HepG2 (cell line): Measurements from ENCODE around the gene OR52E2. TPM values are rescaled to one million over a fixed set of nuclear protein-coding genes. Genes with fewer than 3 reads are reported as not detected.

ENCODE experiments used
- ATAC-seq: fragments of 200-7000 bp; cut with Tn5 transposase; 3 replicates; pipeline ENCODE4 v1.9.1; 2020; ENCODE audit warnings: mild to moderate bottlenecking, moderate library complexity
- BruUV-seq: library from RNA; stranded (reverse); fragments of 400-500 nt; replicated peaks from 2 replicates; lab custom pipeline; 2021; lab: Mats Ljungman, UMichigan
- CTCF ChIA-PET: fragments of 300-600 bp; formaldehyde crosslinking; extraction: SDS; loops from one replicate; lab custom pipeline; 2021; ENCODE audit warnings: low total read pairs, inconsistent platforms, low intra/inter-chr PET ratio; lab: Yijun Ruan, JAX
- POLR2A ChIA-PET: fragments of 350-600 bp; sonication (Branson Sonifier 250); formaldehyde crosslinking; loops from one replicate; lab custom pipeline; 2020; ENCODE audit warnings: antibody characterized with exemption, inconsistent platforms; lab: Yijun Ruan, JAX
- DNase-seq: peaks from one replicate; pipeline ENCODE4 v3.0.0-alpha.2; 2015; ENCODE audit warnings: low spot score
- FAIRE-seq: peaks from 3 replicates; lab custom pipeline; 2011; peaks lifted over from hg19 to GRCh38; lab: Jason Lieb, UNC
- H2AFZ ChIP-seq: one replicate; pipeline ENCODE4 v1.6.1; 2011; ENCODE audit warnings: low read length, inconsistent platforms
- H3K27ac ChIP-seq: fragments of 300-600 bp; 3 replicates; pipeline ENCODE4 v1.8.0; 2011; ENCODE audit warnings: mixed run types, mild to moderate bottlenecking, mixed read lengths, low read length, inconsistent platforms; ENCODE audit not compliant: insufficient read depth; ENCODE audit errors: extremely low read length
- H3K27me3 ChIP-seq, 2 experiments: fragments of 200-600 bp in 1 of 2; 2 replicates in 1 of 2; 3 replicates in 1 of 2; pipeline versions ENCODE4 v1.6.0 to v1.8.0; 2011; ENCODE audit warnings: low read length in 2 of 2, mild to moderate bottlenecking in 2 of 2, moderate library complexity in 2 of 2, inconsistent platforms in 1 of 2; ENCODE audit not compliant: insufficient read depth in 2 of 2, control insufficient read depth in 1 of 2
- H3K36me3 ChIP-seq, 2 experiments: fragments of 200-600 bp in 1 of 2; replicated peaks in 1 of 2; 2 replicates in 1 of 2; 3 replicates in 1 of 2; pipeline versions ENCODE4 v1.5.1 to v1.8.0; 2011; ENCODE audit warnings: low read length in 2 of 2, inconsistent platforms in 1 of 2; ENCODE audit not compliant: insufficient read depth in 2 of 2, control insufficient read depth in 1 of 2
- H3K4me1 ChIP-seq: 2 replicates; pipeline ENCODE4 v1.5.1; 2012; ENCODE audit warnings: low read length, inconsistent platforms; ENCODE audit not compliant: insufficient read depth
- H3K4me2 ChIP-seq: 2 replicates; pipeline ENCODE4 v1.6.0; 2011; ENCODE audit warnings: low read depth, low read length, inconsistent platforms
- H3K4me3 ChIP-seq, 3 experiments: fragments of 200-600 bp in 1 of 3; sonication (generic), shearing (Covaris generic) in 1 of 3; replicated peaks in 1 of 3; 2 replicates each; pipeline ENCODE4 v1.5.1; 2011 to 2016; ENCODE audit warnings: low read length in 3 of 3, inconsistent platforms in 2 of 3, low read depth in 2 of 3, mild to moderate bottlenecking in 2 of 3, control low read depth in 1 of 3, mixed read lengths in 1 of 3; ENCODE audit not compliant: insufficient read depth in 1 of 3
- H3K79me2 ChIP-seq: one replicate; pipeline ENCODE4 v1.6.1; 2011; ENCODE audit warnings: low read length, inconsistent platforms; ENCODE audit not compliant: insufficient read depth
- H3K9ac ChIP-seq: 2 replicates; pipeline ENCODE4 v1.6.0; 2011; ENCODE audit warnings: mild to moderate bottlenecking, low read depth, low read length, inconsistent platforms; ENCODE audit not compliant: insufficient read depth
- H3K9me3 ChIP-seq: 2 replicates; pipeline ENCODE4 v1.5.1; 2012; ENCODE audit warnings: mild to moderate bottlenecking, low read length
- H4K20me1 ChIP-seq: 2 replicates; pipeline ENCODE4 v1.6.0; 2011; ENCODE audit warnings: inconsistent platforms, mild to moderate bottlenecking, low read length, moderate library complexity; ENCODE audit not compliant: insufficient read depth
- ATF7 ChIP-seq, 2 experiments: fragments of 450-650 bp in 1 of 2; sonication (generic) in 1 of 2; formaldehyde crosslinking in 1 of 2; IDR thresholded peaks; 2 replicates each; pipeline versions ENCODE4 v1.4.0 to v1.6.1; 2016 to 2020; ENCODE audit warnings: antibody characterized with exemption in 1 of 2, mild to moderate bottlenecking in 1 of 2, missing genetic modification reagents in 1 of 2
- CREB1 ChIP-seq, 2 experiments: fragments of 450-650 bp in 1 of 2; IDR thresholded peaks; 2 replicates each; pipeline ENCODE4 v1.6.1; 2016 to 2017; ENCODE audit warnings: control low read depth in 1 of 2, mild to moderate bottlenecking in 1 of 2, missing compliant biosample characterization in 1 of 2, missing genetic modification characterization in 1 of 2
- GTF3A ChIP-seq: sonication (generic); formaldehyde crosslinking; conservative IDR thresholded peaks from 2 replicates; pipeline ENCODE4 v1.4.0; 2020; ENCODE audit warnings: mild to moderate bottlenecking, missing genetic modification reagents
- MAFF ChIP-seq: IDR thresholded peaks from 2 replicates; pipeline ENCODE4 v1.6.1; 2011; ENCODE audit warnings: low read depth, low read length, improper control_type of control experiment
- MAFK ChIP-seq, 2 experiments: IDR thresholded peaks in 1 of 2; conservative IDR thresholded peaks in 1 of 2; 2 replicates each; pipeline ENCODE4 v1.6.1; 2011; ENCODE audit warnings: improper control_type of control experiment in 2 of 2, low read length in 2 of 2
- MIXL1 ChIP-seq: IDR thresholded peaks from 2 replicates; pipeline ENCODE4 v1.6.1; 2016
- NR2F6 ChIP-seq, 2 experiments: IDR thresholded peaks; 2 replicates each; pipeline ENCODE4 v1.6.1; 2016; ENCODE audit warnings: antibody characterized with exemption in 1 of 2, mild to moderate bottlenecking in 1 of 2
- POGK ChIP-seq: sonication (generic); formaldehyde crosslinking; conservative IDR thresholded peaks from 2 replicates; pipeline ENCODE4 v1.8.0; 2022; ENCODE audit warnings: mild to moderate bottlenecking, moderate library complexity, missing genetic modification reagents
- SKI ChIP-seq: fragments of 450-650 bp; IDR thresholded peaks from one replicate; pipeline ENCODE4 v1.6.1; 2018; ENCODE audit warnings: mild to moderate bottlenecking; ENCODE audit not compliant: partially characterized antibody
- ZC3H4 ChIP-seq: sonication (generic); formaldehyde crosslinking; IDR thresholded peaks from 2 replicates; pipeline ENCODE4 v1.4.0; 2020; ENCODE audit warnings: missing genetic modification reagents, borderline replicate concordance
- ZNF275 ChIP-seq: sonication (generic); formaldehyde crosslinking; IDR thresholded peaks from 2 replicates; pipeline ENCODE4 v1.8.0; 2022; ENCODE audit warnings: missing genetic modification reagents, mild to moderate bottlenecking, inconsistent platforms, borderline replicate concordance
- ZNF558 ChIP-seq: sonication (generic); formaldehyde crosslinking; IDR thresholded peaks from 2 replicates; pipeline ENCODE4 v1.9.0; 2022; ENCODE audit warnings: mild to moderate bottlenecking, missing genetic modification reagents, borderline replicate concordance
- WGBS: methylation state at CpG from one replicate; pipeline ENCODE4 v1.1.6; 2017; ENCODE audit warnings: low lambda C conversion rate; 5-methylcytosine and 5-hydroxymethylcytosine counted together
- in situ Hi-C: cut with HindIII; loops from 2 replicates; pipeline ENCODE4 v1.10.0; 2017; ENCODE audit warnings: low pct_unique_long_range_greater_than_20kb; ENCODE audit not compliant: extremely low pct_ligation_motif_present
- intact Hi-C: fragments of 100-400 bp; cut with micrococcal nuclease; formaldehyde crosslinking; loops from one replicate; pipeline ENCODE4 v1.10.0; 2022; ENCODE audit not compliant: unreplicated experiment
- polyA plus RNA-seq, 8 experiments: library from polyadenylated mRNA; depleted of rRNA in 3 of 8; stranded (reverse) in 7 of 8; unstranded in 1 of 8; fragments of >200 nt; fragmentation: Illumina TruSeq in 4 of 8; extraction: Trizol in 4 of 8; gene quantifications; 2 replicates each; pipeline versions ENCODE4 v1.2.1 to v1.2.3, GENCODE V29; 2011 to 2016; ENCODE audit warnings: low read depth in 4 of 8, missing spikeins in 1 of 8, mixed read lengths in 1 of 8; ENCODE audit not compliant: insufficient read depth in 1 of 8
- total RNA-seq, 5 experiments: library from RNA; depleted of rRNA; stranded (reverse); fragments of >200 nt; fragmentation: Illumina TruSeq; extraction: Trizol; gene quantifications; 2 replicates each; pipeline ENCODE4 v1.2.3, GENCODE V29; 2016; ENCODE audit warnings: low read depth in 1 of 5

Gene OR52E2
- total and polyA plus RNA-seq, 2 of the 13 experiments (the other 11 are each of a cell fraction or from before 2014, with no cell fraction given), result not detected

- no peak for TF ChIP-seq GTF3A (CRISPR knock-in tag)
- TF ChIP-seq SKI, result no peak
- no peak for TF ChIP-seq MIXL1 (CRISPR knock-in tag)
- no peak for TF ChIP-seq ZC3H4 (CRISPR knock-in tag)
- TF ChIP-seq ZNF275 (CRISPR knock-in tag), result no peak
- no peak for TF ChIP-seq ZNF558 (CRISPR knock-in tag)
- TF ChIP-seq NR2F6 (IDR thresholded peaks at IDR 0.05), result no peak
- no peak for TF ChIP-seq NR2F6 (CRISPR knock-in tag; IDR thresholded peaks at IDR 0.05)
- TF ChIP-seq, all 625 proteins: peak for 0
- Histone ChIP-seq H3K79me2 (no peaks in the 10 kb centered on the region), H4K20me1 (no peaks in the 10 kb centered on the region), H3K4me2 (no peak overlapping the region), H3K36me3 (no peaks in the 10 kb centered on the region), H3K4me3 (no peak overlapping the region), H3K4me1 (no peaks in the 10 kb centered on the region), H3K9ac (no peak overlapping the region), H3K27me3 (peaks cover 0 to 10% of the 10 kb centered on the region in 2 experiments; a peak in 2 of 5 replicates), H3K9me3 (no peaks in the 10 kb centered on the region), H3K27ac (no peak overlapping the region), H2AFZ (no peak overlapping the region)
- POLR2A ChIA-PET, result no interaction called here
- no TSS peak for BruUV-seq
- CTCF ChIA-PET, result no interaction called here
- ATAC-seq, result no peak
- in situ Hi-C loops, result no loop called here
- WGBS, result 3% methylated on average over 2 of the region's 2 CpGs
- FAIRE-seq, result no peak
- DNase-seq, result no peak
- intact Hi-C loops, result no loop called here
These were observed 42.8 kb upstream of the OR52E2 start for GRCh38 chr11:5102246-5102645.

- CTCF ChIA-PET, result no interaction called here
- Histone ChIP-seq H2AFZ (no peak overlapping the region), H4K20me1 (no peaks in the 10 kb centered on the region)
These were observed 36.6 kb upstream of the OR52E2 start for GRCh38 chr11:5096011-5096410.

More at GRCh38 chr11:5096011-5096410, 36.6 kb upstream of the OR52E2 start:
- no peaks in the 10 kb centered on the region for H3K9me3 ChIP-seq
- in situ Hi-C loops, result no loop called here
- no peak overlapping the region for H3K9ac ChIP-seq
- H3K4me1 ChIP-seq, result no peaks in the 10 kb centered on the region
- POLR2A ChIA-PET, result no interaction called here
- no TSS peak for BruUV-seq
- no peaks in the 10 kb centered on the region for H3K36me3 ChIP-seq
- no peak for DNase-seq
- TF ChIP-seq POGK, result no peak
- peak; percentile 7; the same call in 1 of the 2 replicates for TF ChIP-seq CREB1 (IDR thresholded peaks at IDR 0.05)
- no peak for TF ChIP-seq CREB1 (CRISPR knock-in tag; IDR thresholded peaks at IDR 0.05)
- peak; percentile 52; the same call in 1 of the 2 replicates for TF ChIP-seq MAFF
- TF ChIP-seq MAFK (conservative IDR thresholded peaks at IDR 0.05 in 1 of 2, IDR thresholded peaks at IDR 0.05 in 1 of 2; ENCODE audit: low read length in 2 of 2), result peak; percentile 2 to 64; a peak in 2 of 4 replicates
- TF ChIP-seq ATF7 (IDR thresholded peaks at IDR 0.05), result peak; percentile 49; the same call in 1 of the 2 replicates
- no peak for TF ChIP-seq ATF7 (CRISPR knock-in tag; IDR thresholded peaks at IDR 0.05)
- no peak overlapping the region for H3K4me3 ChIP-seq
- H3K27ac ChIP-seq, result no peak overlapping the region
- intact Hi-C loops, result no loop called here
- no peaks in the 10 kb centered on the region for H3K79me2 ChIP-seq
- 2% methylated on average over 2 of the region's 2 CpGs for WGBS
- no peak for FAIRE-seq
- no peak for ATAC-seq
- H3K27me3 ChIP-seq, result no peaks in the 10 kb centered on the region
- H3K4me2 ChIP-seq, result no peak overlapping the region
